ENCODE results near the gene PIEZO2.
"Not testable (repeated sequence)": the region's sequence is repeated elsewhere in the genome, so short reads cannot be mapped to it uniquely, and the experiment has no call there.

The PIEZO2 gene

DNA sequence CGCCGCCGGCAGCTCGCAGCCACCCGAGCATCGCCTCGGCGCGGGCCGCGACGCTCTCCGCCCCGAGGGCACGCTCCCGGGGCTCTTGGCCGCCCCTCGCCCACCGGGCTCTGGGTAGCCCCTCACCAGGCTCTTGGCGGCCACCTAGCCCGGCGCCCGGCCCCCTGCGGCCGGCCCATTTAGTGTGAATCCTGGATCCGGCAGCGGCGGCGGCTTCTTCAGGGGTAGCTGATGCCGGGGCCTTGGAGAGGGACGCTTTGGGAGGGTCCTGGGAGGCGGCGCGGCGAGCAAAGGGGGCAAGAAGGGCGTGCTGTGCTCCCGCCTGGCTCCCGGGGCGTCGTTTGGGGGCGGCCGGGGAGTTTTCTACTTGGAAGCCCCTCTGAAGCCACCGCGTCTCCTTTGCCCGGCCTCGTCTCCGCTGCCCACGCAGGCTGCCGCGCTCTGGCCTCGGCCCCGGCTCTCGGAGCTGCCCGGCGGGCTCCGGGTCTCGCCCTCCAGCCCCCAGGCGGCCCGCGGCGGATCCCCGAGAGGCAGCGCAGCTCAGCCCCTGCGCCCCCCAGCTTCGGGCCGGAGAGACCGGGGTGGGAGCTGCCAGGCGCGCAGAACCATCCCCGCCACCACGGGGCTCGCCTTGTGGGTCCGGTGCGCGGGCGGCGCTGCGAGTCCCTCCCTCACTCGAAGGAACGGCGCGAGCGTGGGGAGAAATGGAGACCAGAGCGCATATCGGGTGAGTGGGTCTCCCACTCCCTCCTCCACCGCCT is 509 bp downstream of the PIEZO2 start:
- no peak for DNase-seq (ENCODE audit: low read depth)

DNA sequence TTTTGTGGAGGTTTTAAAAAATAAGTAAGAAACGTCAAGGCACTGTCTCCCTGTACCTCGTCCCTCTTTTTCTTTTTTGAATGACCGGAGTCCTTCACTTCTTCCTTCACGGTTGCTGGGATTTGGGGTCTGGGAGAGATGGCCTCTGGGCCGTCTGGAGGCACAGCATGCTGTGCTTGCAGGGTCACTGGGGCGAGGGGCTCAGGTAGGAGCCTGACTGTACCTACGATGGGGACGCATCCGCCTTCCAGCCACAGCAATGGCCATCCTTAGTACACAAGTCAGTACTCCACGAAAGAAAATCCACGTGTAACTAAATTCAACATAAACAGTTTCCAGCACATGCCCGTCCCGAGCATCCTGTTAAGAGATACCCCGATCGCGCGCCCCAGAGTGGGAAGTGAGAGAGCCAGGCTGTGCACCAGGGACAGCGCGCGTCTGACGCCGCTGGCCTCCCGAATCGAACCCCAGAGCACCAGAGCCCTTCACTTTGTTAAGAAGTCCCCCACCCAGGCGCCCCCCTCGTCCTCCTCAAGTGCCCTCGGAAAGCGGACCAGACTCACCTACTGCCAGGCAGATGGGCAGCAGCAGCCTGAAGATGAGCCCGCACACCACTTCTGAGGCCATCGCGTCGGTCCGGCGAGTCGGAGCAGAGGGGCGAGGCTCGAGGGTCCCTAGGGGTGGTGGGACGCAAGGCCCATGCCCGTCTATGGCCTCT is 1.2 kb downstream of the PIEZO2 start:
- DNase-seq (ENCODE audit: low read depth) = no peak

DNA sequence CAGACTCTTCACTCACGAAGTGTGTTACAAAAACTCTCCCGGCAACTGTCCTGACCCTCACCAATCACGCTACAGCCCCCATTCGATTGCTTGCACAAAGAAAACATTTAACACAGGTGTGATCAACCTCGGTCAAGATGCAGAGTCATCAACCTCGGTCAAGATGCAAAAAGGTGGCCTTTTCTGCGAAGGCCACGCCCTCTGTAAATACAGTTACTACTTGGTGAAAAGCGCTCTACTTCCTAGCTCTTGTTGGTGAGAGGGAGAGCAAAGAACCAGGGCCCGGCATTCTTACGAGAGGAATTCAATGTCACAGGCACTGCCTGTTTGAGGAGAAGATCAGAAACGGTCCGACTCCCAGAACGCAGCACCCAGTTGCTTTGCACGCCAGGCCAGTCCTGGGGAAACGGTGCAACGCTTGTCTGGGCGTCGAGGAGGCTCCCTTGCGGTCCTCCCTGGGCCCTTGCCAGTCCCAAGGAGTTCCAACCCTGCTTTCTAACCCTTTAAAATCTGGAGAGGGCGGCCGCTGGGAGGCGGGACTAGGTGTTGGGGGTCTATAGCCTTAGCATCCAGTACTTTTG is 1.9 kb downstream of the PIEZO2 start:
- no peak for DNase-seq (ENCODE audit: low read depth)

DNA sequence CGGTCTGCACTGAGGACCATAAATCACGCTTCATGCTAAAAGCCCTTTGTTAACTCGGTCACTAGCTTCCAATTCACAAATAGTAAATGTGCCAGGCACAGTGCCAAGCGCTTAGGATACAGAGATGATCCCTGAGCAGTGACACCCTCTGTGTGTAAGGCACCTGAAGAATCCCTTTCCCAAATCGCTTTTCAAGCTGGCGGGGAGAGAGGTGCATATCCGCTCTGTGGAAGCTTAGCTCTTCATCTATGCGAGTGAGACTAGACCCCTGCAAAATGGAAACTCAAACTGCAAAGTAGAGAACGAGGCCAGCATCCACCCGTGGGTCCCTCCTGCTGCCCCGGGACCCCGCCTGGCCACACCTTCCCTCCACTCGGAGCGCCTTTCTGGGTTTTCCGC is 2.4 kb downstream of the PIEZO2 start:
- no peak for DNase-seq (ENCODE audit: low read depth)

DNA sequence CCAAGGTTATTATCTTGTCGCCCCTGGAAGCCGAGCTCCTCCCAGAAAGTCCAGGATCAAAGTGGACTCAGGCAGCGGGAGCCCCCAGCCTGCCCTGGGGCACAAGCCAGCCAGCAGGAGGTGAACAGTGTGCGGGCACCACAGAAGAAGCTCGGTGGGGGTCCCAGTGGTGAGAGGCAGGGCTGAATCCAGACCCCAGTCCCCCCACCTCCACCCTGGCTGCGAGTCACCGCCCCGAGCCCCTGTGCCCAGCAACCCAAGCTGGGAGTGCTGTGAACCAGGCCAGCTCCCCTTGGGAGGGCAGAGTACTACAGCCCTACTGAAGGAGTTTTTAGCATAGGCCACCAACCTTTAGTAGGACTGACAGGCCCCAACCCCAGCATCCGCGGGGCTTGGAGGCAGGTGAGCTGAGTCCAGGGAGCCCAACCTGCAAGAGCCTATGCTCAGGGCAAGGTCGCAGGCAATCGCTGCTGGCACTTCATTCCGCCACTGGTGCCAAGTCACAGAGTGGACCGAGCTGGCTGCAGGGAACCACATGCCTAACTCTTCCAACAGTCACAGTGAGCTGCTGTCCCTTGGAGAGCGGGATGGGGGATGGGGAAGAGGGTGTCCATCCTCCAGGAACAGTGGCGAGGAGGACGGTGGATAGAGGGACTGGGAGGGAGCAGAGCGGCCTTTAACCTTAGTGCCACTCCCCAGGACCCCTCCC is 3.0 kb downstream of the PIEZO2 start:
- DNase-seq (ENCODE audit: low read depth) = no peak

DNA sequence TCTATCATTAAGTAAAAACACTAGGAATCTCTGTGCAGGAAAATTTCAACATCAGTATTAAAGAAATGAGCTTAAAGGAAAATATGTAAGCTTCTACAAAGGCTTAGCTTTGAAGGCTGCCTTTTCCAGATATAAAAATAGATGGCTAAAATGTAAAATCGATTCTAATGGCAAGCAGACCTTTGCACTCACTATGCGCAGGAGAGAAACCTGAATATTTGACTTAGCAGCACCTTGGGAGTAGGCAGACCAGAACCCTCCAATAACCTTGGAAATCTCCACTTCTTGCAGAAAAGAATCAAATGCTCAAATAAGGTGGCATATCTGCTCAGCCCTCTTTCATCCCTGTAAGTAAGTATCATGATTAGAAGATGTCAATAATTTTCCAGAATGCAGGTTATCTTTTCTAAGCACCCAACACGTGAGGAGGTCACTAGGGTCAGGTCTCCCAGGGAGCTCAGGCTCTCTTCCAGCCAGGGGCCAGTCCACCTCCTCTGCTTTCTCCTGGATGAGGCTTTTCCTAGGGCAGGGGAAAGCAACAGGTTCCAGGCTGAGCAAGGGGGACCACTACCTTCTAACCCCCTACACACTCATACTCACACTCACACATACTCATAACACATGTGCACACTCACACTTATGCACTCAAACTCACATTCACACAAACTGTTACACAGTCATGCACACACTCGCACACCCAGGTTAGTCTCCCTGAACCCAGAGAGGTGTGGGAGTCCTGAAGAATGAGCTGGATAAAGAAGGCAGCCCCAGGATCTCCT is 3.8 kb downstream of the PIEZO2 start:
- no peak for DNase-seq (ENCODE audit: low read depth)

DNA sequence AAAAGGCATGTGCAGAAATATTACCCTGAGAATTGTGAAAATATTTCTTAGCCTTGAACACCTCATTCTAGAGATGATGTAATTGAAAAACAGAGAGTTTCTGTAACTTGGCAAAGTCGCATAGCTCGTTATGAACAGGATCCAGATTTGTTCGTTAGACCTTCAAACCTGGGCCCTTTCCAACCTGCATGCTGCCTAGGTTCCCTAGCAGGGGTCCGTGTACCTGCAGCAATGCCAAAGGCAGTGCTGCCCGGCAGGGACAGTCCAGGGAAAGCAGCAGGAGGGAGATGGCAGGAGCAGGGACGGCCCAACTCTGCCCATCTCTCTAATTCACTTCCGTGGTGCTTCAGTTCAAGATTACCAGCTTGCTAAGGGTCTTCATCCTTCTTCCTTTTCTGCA is 12.0 kb downstream of the PIEZO2 start:
- DNase-seq (ENCODE audit: low read depth) = no peak

DNA sequence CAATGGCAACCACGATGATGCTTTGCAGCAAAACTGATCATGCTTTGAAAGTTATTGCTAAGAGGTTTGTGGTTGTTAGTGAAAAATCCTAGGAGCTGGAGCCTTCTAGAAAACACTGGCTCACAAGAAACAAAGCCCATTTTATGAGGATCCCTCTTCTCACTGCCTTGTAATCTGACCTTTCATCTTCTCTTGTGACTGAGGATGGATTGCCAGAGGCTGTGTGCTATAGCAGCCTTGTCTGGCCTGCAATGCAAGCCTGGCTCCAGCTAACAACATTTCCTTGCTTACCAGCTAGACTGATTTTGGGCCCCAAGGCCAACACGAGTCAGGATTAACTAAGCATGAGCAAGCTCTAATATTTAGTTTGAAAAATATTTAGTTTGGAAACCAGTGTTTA is 13.1 kb downstream of the PIEZO2 start:
- peak; percentile 31 for DNase-seq (ENCODE audit: low read depth)

DNA sequence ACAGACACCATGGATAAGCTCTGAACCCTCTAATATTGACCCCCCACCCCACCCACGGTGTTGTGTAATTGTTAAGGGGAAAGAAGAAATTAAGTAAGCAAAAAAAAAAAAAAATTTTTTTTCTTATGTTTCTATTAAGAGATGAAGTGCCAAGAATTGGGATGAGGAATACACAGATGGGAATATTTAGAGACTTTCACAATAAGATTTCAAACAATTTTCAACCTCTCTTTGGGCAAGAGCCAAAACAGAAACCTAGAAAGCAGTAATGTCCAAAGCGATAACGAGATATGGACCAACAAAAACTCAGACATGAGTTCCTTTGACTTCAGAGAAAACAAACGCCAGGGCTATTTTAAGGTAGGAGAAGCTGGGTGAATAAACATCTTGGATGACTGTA is 14.4 kb downstream of the PIEZO2 start:
- DNase-seq (ENCODE audit: low read depth) = no peak

DNA sequence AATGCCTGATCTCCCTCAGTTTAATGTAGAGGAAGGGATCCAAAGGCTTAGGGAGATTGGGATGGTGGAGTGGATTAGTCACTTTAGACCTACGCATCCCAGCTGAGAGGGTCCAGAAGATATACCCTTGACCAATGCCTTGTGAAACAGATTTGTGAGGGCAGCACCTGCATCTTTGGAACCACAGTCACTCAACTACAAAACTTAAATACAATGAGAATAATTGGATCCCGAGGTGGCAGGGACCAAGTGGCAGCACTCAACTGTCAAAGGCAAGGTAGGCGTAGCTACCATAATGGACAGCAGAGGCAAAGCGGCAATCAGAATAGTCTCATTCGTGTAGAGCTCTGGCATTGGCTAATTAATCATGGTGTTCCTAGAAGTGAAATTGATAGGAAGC is 20.3 kb downstream of the PIEZO2 start:
- DNase-seq (ENCODE audit: low read depth) = not testable (repeated sequence)

DNA sequence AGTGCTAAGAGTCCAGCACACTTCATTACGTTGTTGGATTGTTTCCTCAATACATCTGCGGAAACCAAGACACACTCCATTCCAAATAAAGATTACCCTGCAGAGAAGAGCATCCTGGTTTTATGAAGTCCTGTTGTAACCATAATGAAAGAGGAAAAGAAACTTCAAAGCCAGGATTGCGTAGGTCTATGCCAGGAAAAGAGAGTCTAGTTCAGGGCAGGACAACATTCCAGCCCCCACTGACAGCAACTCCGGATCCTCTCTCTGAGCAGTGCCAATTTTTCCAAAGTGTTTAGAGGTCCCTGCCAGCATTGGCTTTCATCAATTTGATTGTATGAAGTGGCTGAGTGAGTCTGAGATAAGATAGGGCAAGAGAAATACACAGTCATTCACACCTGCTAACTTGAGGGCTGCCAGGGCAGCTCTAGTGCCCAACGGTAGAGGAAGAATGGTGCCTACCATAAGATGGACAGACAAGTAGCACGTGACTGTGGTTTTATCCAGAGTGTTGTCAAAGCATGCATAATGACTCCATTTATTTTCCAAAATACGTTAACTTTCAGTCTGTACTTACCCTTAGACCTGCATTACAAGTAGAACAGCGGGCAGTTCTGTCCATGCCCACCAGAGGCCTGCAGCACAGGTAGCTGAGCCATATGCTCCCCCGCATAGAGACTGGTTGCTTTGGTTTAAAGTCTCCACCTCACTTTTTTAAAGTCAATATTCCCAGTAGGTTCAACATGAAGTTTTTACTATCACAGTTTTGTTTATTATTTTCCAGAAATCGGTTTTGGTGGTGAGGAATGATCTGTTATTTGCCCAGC is 23.7 kb downstream of the PIEZO2 start:
- DNase-seq (ENCODE audit: low read depth) = no peak

DNA sequence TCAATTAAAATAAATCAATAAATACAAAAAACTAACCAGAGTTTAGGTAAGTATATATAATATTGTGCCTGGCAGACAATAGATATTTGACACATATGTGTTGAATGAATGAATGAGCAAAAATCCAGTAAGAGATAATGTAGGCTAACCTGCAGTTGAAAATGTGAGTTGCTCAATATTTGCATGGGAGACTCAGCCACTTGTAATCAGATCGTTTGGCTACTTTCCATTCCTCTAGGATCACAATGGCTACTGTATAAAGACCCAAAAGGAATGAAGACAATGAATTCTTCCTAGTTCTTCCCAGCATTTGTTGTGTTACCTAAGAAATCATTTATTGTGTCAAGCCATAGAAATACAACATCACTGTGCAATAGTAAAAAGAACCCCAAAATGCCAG is 25.3 kb downstream of the PIEZO2 start:
- no peak for DNase-seq (ENCODE audit: low read depth)

DNA sequence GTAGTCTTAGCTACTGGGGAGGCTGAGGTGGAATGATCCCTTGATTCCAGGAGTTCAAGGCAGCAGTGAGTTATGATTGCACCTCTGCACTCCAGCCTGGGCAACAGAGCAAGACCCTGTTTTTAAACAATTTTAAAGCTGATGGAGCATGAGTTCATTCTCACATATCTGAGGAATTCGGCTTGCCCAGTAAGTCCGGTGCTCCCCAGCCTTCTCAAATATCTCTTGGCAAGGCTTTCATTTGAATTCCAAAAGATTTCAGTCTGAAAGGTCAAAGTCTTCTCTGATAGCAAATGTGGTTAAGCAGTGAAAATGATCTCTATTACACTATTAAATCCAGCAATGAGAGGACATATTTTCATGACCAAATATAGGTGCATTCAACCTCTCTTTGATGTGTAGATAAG is 27.9 kb downstream of the PIEZO2 start:
- DNase-seq (ENCODE audit: low read depth) = peak; percentile 13

DNA sequence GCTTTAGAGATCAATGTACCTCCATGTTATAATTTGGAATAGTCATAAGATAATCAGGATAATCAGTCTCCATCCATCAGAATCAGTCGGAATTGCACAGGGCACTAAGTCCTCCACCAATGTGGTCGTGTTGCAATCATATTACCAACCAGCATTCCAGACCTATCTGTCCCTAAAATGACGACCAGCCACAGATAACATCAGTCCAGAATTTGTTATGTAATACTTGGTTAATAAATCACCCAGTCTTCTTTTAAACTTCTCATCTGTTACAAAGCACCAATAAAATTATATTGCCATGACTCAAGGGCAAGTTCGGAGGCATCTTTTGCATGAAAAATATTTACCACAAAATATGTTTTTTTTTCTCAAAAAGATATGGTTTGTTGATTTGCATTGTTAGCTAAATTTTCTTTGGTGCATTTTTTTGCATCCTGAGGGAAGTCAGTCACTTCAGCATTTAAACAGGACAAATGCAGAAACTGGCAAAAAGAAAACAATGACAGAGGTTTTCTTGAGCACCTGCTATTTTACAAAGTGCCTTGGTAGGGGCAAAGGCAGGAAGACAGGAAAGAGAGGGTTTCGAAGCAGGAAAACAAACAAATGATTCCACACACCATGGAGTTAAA is 29.3 kb downstream of the PIEZO2 start:
- DNase-seq (ENCODE audit: low read depth) = no peak

DNA sequence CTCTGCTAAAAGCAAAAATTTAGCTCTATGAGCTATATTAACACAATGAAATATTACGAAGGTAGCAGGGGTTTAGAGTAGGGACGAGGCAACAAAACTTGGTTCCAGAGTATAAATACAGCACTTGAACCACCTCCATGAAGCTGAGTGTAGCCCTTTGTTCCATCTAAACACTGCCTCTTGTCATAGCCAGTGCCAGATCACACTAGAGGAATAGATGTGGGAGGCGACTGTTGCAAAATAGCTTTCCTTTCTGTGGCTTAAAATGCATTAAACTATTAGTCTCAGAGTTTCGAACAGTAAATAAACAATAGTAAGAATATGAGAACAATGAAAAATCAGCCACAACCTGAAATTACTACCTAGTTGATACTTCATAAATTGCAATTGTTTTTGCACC is 29.8 kb downstream of the PIEZO2 start:
- no peak for DNase-seq (ENCODE audit: low read depth)

DNA sequence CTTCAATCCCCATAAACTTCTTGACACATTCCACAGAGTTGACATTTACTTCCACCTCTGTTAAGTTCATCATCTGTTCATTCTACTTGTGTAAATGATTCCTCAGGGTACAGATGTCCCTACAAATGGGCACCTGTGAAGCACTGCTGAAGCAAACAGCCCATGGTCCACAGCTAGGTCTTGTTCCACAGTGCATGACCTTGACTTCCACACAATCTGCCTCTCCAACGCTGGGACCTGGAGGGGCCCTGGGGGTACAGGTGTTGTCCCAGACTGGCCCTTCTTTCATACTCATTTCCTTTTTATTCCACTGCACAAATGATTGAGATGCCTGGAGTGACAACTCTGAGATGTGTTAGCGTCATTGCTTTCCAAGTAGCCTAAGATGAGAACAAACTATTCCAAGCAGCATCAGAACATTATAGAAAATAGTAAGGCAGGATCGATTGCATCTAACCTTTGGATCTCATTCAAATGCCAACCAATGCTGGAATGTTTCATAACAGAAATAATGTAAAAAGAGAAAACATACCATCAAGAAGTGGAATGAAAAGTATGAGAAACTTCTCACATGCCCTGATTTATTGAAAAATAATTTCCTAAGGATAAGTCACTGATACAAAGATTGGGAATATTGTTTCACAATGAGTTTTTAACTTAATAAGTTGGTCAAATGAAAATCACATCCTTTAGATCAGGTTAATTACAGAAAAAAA is 31.2 kb downstream of the PIEZO2 start:
- DNase-seq (ENCODE audit: low read depth) = no peak

DNA sequence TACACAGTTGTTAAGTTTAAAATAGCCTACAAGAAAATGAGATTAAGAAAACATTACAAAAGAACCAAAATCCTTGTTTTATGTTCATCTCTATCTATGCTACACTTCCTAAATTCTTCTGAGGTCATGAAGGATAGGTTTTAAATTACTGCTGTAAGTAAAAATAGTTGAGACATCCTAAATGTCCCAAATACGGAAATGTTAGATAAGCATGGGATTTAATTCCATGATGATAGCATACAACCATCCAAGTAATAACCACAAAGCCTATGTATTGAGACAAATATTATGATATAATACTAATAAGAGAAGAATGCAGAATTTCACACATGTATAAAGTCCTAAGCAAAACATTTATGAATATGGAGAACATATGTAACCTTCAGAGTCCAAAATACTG is 34.1 kb downstream of the PIEZO2 start:
- DNase-seq (ENCODE audit: low read depth) = no peak

DNA sequence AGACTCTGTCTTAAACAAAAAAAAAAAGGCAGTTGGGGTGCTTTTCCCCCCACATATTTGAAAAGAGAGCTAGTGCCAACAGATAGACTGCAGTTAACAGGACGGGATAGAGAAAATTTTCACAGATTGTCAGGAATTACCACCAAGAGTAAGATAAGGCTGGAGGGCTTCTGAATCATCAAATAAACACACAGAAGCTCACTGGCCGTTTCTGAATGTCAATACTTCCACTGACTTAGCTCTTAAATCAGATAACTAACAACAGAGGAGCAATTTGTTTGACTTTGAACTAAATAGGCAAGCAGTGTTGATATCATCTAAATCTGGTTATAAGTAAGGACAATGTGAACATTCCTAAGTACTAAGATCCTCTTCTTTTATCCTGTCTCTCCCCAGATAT is 34.7 kb downstream of the PIEZO2 start:
- DNase-seq (ENCODE audit: low read depth) = no peak

DNA sequence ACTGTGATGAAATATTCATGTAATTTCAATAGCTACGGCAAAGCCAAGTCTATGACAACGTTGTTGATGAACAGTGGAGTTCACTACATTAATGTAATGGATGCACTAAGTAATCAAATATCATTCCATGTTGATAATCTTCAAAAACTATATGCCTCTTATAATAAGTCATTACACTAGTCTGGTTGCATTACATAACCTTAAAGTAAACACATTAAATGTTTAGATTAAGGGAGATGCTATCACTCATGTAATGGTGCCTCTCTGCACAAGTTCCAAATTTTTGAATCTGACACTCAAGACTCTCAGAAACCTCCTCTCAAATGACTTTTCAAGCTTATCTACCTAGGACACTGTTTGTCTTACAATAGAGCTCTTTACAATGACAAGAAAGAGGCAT is 35.4 kb downstream of the PIEZO2 start:
- no peak for DNase-seq (ENCODE audit: low read depth)

DNA sequence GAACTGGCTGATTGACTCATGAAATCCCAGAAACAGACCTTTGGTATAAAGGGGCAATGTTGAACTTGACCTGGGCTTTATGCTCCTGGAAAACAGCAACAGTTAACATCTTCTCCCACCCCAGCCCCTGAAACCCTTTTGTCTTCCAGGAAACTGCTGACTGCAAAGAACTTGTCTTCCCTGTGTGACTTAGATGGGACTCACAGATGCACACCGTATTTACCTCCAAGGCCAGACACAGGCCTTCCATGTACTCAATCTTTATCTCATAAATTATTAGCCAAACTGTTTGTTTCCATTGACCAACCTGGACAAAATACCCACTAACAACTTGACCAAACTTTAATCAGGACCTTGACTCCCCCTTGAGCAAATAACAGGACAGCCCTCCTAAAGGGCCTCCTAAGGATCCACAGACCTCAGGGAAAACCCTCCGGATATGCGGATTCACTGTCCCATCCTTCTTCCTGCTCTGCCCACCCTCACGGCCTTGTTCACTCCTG is 36.3 kb downstream of the PIEZO2 start:
- no peak for DNase-seq (ENCODE audit: low read depth)

Data from stromal cell of bone marrow (primary cell).